BJ (cell line): ENCODE data around the gene ZNF490. TPM values are rescaled to one million over a fixed set of nuclear protein-coding genes. Genes with fewer than 3 reads are reported as not detected.
A peak's percentile ranks its signal among the peaks of the same experiment; 100 is the strongest.

ENCODE experiments used
- CTCF ChIA-PET: fragments of 350-600 bp; formaldehyde crosslinking; extraction: SDS; loops from one replicate; lab custom pipeline; 2021; ENCODE audit warnings: antibody characterized with exemption, inconsistent platforms; lab: Yijun Ruan, JAX
- POLR2A ChIA-PET: fragments of 300-600 bp; sonication (Branson Sonifier 250); formaldehyde crosslinking; extraction: SDS; loops from one replicate; lab custom pipeline; 2021; ENCODE audit warnings: antibody characterized with exemption; lab: Charles Lee
- DNase-seq: peaks from one replicate; pipeline ENCODE4 v3.0.0-alpha.2; 2011; ENCODE audit warnings: low read depth
- H3K27me3 ChIP-seq: 2 replicates; pipeline ENCODE4 v1.6.0; 2011; ENCODE audit warnings: low read length; ENCODE audit not compliant: control insufficient read depth, insufficient read depth
- H3K36me3 ChIP-seq: 2 replicates; pipeline ENCODE4 v1.5.1; 2011; ENCODE audit warnings: low read length; ENCODE audit not compliant: control insufficient read depth, insufficient read depth
- H3K4me3 ChIP-seq: 2 replicates; pipeline ENCODE4 v1.5.1; 2011; ENCODE audit warnings: low read depth, mild to moderate bottlenecking, control low read depth, low read length
- polyA plus RNA-seq: library from polyadenylated mRNA; depleted of rRNA; stranded (reverse); fragments of >200 nt; gene quantifications from 2 replicates; pipeline ENCODE4 v1.2.3, GENCODE V29; 2011
- TF ChIP-seq, protein P1 (sequence below): IDR thresholded peaks from 2 replicates; pipeline ENCODE4 v1.5.1; 2011; ENCODE audit warnings: low read depth, mild to moderate bottlenecking, control low read depth, inconsistent platforms, low read length, moderate library complexity; ENCODE audit not compliant: insufficient read depth

The ZNF490 gene
- polyA plus RNA-seq, 1 experiment = 1.6 TPM

DNA sequence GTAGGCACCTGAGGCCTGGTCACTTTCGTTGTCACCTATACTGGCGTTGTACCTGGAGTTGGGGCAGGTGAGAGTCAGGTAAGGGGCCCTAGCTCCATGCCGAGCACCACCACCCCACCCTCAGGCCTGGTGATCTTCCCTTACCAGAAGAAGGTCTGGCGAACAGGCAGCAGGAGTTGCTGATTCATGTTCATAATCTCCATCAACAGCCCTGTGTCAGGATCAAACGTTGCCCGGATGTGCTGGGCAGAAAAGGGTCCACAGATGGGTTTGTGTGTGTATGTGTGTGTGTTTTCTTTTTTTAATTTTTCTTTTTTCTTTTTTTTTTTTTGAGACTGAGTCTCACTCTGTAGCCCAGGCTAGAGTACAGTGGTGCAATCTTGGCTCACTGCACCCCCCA, 41.6 kb upstream of the ZNF490 start:
- Histone ChIP-seq H3K27me3 (no peaks in the 10 kb centered on the region), H3K36me3 (peaks cover 7% of the 10 kb centered on the region), H3K4me3 (no peak overlapping the region)
- no peak for DNase-seq
- TF ChIP-seq, protein P1, sequence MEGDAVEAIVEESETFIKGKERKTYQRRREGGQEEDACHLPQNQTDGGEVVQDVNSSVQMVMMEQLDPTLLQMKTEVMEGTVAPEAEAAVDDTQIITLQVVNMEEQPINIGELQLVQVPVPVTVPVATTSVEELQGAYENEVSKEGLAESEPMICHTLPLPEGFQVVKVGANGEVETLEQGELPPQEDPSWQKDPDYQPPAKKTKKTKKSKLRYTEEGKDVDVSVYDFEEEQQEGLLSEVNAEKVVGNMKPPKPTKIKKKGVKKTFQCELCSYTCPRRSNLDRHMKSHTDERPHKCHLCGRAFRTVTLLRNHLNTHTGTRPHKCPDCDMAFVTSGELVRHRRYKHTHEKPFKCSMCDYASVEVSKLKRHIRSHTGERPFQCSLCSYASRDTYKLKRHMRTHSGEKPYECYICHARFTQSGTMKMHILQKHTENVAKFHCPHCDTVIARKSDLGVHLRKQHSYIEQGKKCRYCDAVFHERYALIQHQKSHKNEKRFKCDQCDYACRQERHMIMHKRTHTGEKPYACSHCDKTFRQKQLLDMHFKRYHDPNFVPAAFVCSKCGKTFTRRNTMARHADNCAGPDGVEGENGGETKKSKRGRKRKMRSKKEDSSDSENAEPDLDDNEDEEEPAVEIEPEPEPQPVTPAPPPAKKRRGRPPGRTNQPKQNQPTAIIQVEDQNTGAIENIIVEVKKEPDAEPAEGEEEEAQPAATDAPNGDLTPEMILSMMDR = no peak
- ChIA-PET CTCF (interaction anchor here (0.9 to 1.5 kb wide), 2 partner anchors 20 to 22 kb away, joined by 3 to 4 read pairs; no protein-coding TSS in a partner anchor), POLR2A (no interaction called here)

DNA sequence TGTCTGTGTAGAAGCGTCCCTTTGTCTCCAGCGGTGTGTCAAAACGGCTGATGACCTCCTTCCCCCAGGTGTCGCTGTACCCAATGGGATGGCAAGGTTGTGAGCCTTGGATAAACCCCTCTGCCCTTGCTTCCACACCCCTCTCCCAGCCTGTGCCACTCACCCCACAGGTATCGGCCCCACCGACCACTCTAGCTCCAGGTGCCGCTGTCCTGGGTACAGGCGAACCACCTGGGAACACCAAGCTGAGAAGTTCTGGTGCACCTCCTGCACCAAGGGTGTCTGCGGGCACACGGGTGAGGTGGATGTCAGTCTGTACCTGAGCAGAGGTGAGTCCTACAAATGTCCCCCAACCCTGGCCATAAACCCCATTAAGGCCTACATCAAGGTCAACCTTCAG, 39.3 kb upstream of the ZNF490 start:
- no peak overlapping the region for H3K4me3 ChIP-seq
- ChIA-PET POLR2A (no interaction called here), CTCF (interaction anchor here (0.6 to 2.3 kb wide), 3 partner anchors 8 to 12 kb away, joined by 3 to 8 read pairs (median 3); no protein-coding TSS in a partner anchor)
- peaks cover 2% of the 10 kb centered on the region; the same call in 1 of the 2 replicates for H3K36me3 ChIP-seq
- DNase-seq = no peak
- TF ChIP-seq, protein P1 = no peak
- H3K27me3 ChIP-seq = no peaks in the 10 kb centered on the region

DNA sequence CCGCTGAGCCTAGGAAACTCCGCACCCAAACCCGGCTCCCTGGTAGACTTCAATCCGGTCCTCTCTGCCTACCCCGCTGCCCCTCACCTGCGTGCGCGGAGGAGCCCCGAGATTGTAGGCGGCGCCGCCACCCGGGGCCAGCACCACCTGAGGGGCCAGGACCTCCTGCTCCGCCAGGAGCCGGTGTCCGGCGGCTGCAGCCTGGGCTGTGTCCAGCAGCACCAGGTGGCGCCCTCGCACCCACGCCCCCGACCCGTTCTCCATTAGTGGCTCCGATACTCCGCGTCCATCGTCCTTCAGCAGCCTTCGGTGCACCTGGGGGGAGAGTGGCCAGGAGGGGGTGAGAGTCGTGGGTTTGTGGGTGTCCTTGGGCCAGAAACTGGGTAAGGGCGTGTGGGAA, 37.5 kb upstream of the ZNF490 start:
- Histone ChIP-seq H3K36me3 (no peaks in the 10 kb centered on the region; the same call in 1 of the 2 replicates), H3K27me3 (no peaks in the 10 kb centered on the region), H3K4me3 (peak overlapping the region; percentile 25)
- DNase-seq = no peak
- ChIA-PET CTCF (no interaction called here), POLR2A (no interaction called here)
- TF ChIP-seq, protein P1 = peak; percentile 34

DNA sequence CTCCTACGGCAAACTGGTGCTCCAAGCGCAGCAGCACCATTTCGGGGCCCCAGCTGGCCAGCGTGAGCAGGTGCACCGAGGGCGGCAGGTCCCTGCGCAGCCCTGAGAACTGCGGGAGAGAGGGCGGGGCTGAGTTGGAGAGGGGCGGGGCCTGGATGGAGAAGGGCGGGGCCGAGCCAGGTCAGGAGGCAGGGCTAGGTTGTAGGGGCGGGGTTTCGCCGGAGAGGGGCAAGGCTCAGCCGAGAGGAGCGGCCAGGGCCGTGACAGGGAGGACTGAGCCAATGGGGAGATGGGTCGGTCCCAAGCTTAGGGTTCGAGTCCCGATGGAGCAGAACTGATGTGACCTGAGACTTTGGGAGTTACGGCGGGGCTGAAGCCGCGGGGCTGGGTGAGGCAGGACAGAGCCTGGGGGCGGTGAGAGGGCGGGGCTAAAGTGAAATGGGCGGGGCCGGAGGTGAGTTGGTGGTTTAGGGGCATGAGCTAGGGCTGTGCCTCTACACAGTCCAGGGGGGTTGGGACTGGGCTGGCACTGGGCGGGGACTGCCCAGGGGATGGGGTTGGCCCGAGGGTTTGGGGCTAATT, 37.0 kb upstream of the ZNF490 start:
- CTCF ChIA-PET = no interaction called here
- Histone ChIP-seq H3K36me3 (no peaks in the 10 kb centered on the region; the same call in 1 of the 2 replicates), H3K27me3 (no peaks in the 10 kb centered on the region), H3K4me3 (peak overlapping the region; percentile 25)
- POLR2A ChIA-PET = no interaction called here
- TF ChIP-seq, protein P1 = no peak
- DNase-seq = no peak

DNA sequence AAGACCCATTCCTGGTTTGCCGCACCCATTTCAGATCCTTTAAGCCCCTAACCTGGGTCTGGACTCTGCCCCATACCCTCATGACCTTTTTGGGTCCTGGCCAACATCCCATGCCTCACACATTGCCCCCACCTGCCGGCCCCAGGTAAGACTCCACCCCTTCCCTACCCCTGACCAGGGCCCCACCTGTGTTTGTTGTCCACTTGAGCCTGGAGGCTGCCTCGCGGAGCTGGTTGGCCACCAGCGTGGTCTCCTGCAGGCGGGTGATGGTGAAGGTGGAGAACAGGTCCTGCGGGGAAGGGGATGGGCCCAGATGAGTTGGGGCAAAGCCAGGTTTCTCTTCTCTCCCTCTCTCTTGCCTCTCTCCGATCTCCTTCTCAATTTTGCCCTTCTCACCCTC, 36.4 kb upstream of the ZNF490 start:
- ChIA-PET POLR2A (no interaction called here), CTCF (no interaction called here)
- H3K27me3 ChIP-seq = no peaks in the 10 kb centered on the region
- no peak overlapping the region for H3K4me3 ChIP-seq
- no peaks in the 10 kb centered on the region; the same call in 1 of the 2 replicates for H3K36me3 ChIP-seq
- DNase-seq = no peak
- TF ChIP-seq, protein P1 = no peak
